Skeletal muscle satellite cell (primary cell): ENCODE data around the gene ALDH3A2.

Experiments
- H3K27me3 ChIP-seq: 2 replicates; pipeline ENCODE4 v1.7.0; 2013; ENCODE audit warnings: low read length; ENCODE audit not compliant: control insufficient read depth, insufficient read depth
- H3K36me3 ChIP-seq: 2 replicates; pipeline ENCODE4 v1.7.0; 2013; ENCODE audit warnings: mild to moderate bottlenecking, control low read depth, low read length; ENCODE audit not compliant: insufficient read depth
- H3K4me1 ChIP-seq: 2 replicates; pipeline ENCODE4 v1.7.0; 2013; ENCODE audit warnings: low read length; ENCODE audit not compliant: control insufficient read depth, insufficient read depth
- H3K4me2 ChIP-seq: 2 replicates; pipeline ENCODE4 v1.7.0; 2013; ENCODE audit warnings: mild to moderate bottlenecking, low read length
- H3K4me3 ChIP-seq: 2 replicates; pipeline ENCODE4 v1.7.0; 2013; ENCODE audit warnings: low read length
- H3K9ac ChIP-seq: 2 replicates; pipeline ENCODE4 v1.7.0; 2013; ENCODE audit warnings: mild to moderate bottlenecking, low read depth, low read length, moderate library complexity
- H3K9me3 ChIP-seq: replicated peaks from 2 replicates; pipeline ENCODE4 v1.7.0; 2013; ENCODE audit warnings: mild to moderate bottlenecking, control low read depth, low read length

Gene ALDH3A2

GRCh38 chr17:19631905-19632304 lies 16.6 kb upstream of the ALDH3A2 start:
- no peaks in the 10 kb centered on the region for H3K27me3 ChIP-seq
- no peaks in the 10 kb centered on the region for H3K36me3 ChIP-seq
- no peak overlapping the region for H3K4me2 ChIP-seq
- H3K4me1 ChIP-seq: peaks cover 21% of the 10 kb centered on the region
- H3K9me3 ChIP-seq: no peaks in the 10 kb centered on the region
- no peak overlapping the region for H3K4me3 ChIP-seq
- no peak overlapping the region for H3K9ac ChIP-seq

GRCh38 chr17:19641687-19642372 lies 6.7 kb upstream of the ALDH3A2 start:
- H3K27me3 ChIP-seq: peaks cover 19% of the 10 kb centered on the region
- H3K9ac ChIP-seq: no peak overlapping the region
- no peak overlapping the region for H3K4me3 ChIP-seq
- H3K36me3 ChIP-seq: no peaks in the 10 kb centered on the region
- H3K9me3 ChIP-seq: no peaks in the 10 kb centered on the region
- H3K4me1 ChIP-seq: peaks cover 10% of the 10 kb centered on the region
- H3K4me2 ChIP-seq: no peak overlapping the region

GRCh38 chr17:19642373-19642893 lies 6.1 kb upstream of the ALDH3A2 start:
- no peak overlapping the region for H3K4me2 ChIP-seq
- H3K4me3 ChIP-seq: no peak overlapping the region
- peaks cover 16% of the 10 kb centered on the region for H3K4me1 ChIP-seq
- H3K27me3 ChIP-seq: peaks cover 19% of the 10 kb centered on the region
- no peak overlapping the region for H3K9ac ChIP-seq
- H3K9me3 ChIP-seq: no peaks in the 10 kb centered on the region
- H3K36me3 ChIP-seq: no peaks in the 10 kb centered on the region

GRCh38 chr17:19644493-19645210 lies 3.9 kb upstream of the ALDH3A2 start:
- Histone ChIP-seq H3K4me1 (peaks cover 17% of the 10 kb centered on the region), H3K9me3 (no peaks in the 10 kb centered on the region), H3K36me3 (no peaks in the 10 kb centered on the region), H3K9ac (no peak overlapping the region), H3K27me3 (peaks cover 15% of the 10 kb centered on the region), H3K4me3 (no peak overlapping the region), H3K4me2 (no peak overlapping the region)

GRCh38 chr17:19645734-19646201 lies 2.8 kb upstream of the ALDH3A2 start:
- H3K4me2 ChIP-seq: no peak overlapping the region
- no peak overlapping the region for H3K9ac ChIP-seq
- peaks cover 14% of the 10 kb centered on the region for H3K27me3 ChIP-seq
- H3K4me3 ChIP-seq: no peak overlapping the region
- no peaks in the 10 kb centered on the region for H3K36me3 ChIP-seq
- no peaks in the 10 kb centered on the region for H3K9me3 ChIP-seq
- peaks cover 17% of the 10 kb centered on the region for H3K4me1 ChIP-seq

GRCh38 chr17:19646788-19647696 lies 1.5 kb upstream of the ALDH3A2 start:
- Histone ChIP-seq H3K27me3 (peaks cover 11% of the 10 kb centered on the region), H3K4me3 (peak overlapping the region; percentile 92), H3K4me2 (peak overlapping the region; percentile 89), H3K9me3 (no peaks in the 10 kb centered on the region), H3K36me3 (peaks cover 4% of the 10 kb centered on the region), H3K9ac (peak overlapping the region; percentile 81), H3K4me1 (peaks cover 29% of the 10 kb centered on the region)

- H3K4me3 ChIP-seq: peak overlapping the region; percentile 92
- H3K9me3 ChIP-seq: no peaks in the 10 kb centered on the region
- H3K4me2 ChIP-seq: peak overlapping the region; percentile 89
- peaks cover 4% of the 10 kb centered on the region for H3K36me3 ChIP-seq
- peak overlapping the region; percentile 81 for H3K9ac ChIP-seq
- peaks cover 37% of the 10 kb centered on the region for H3K4me1 ChIP-seq
- H3K27me3 ChIP-seq: peaks cover 5% of the 10 kb centered on the region
These were observed 665 bp upstream of the ALDH3A2 start for GRCh38 chr17:19647697-19648474.

GRCh38 chr17:19649274-19649541 lies 657 bp downstream of the ALDH3A2 start:
- Histone ChIP-seq H3K4me3 (peak overlapping the region; percentile 92), H3K4me1 (peaks cover 40% of the 10 kb centered on the region), H3K36me3 (peaks cover 4% of the 10 kb centered on the region), H3K9ac (peak overlapping the region; percentile 81), H3K27me3 (no peaks in the 10 kb centered on the region), H3K9me3 (no peaks in the 10 kb centered on the region), H3K4me2 (peak overlapping the region; percentile 89)

- Histone ChIP-seq H3K4me1 (peaks cover 40% of the 10 kb centered on the region), H3K9me3 (no peaks in the 10 kb centered on the region), H3K27me3 (no peaks in the 10 kb centered on the region), H3K4me3 (peak overlapping the region; percentile 92), H3K4me2 (peak overlapping the region; percentile 89), H3K9ac (peak overlapping the region; percentile 25), H3K36me3 (peaks cover 16% of the 10 kb centered on the region)
These were observed 2.3 kb downstream of the ALDH3A2 start for GRCh38 chr17:19650826-19651225.

GRCh38 chr17:19651451-19652238 lies 3.1 kb downstream of the ALDH3A2 start:
- Histone ChIP-seq H3K4me2 (peak overlapping the region; percentile 89), H3K27me3 (no peaks in the 10 kb centered on the region), H3K36me3 (peaks cover 25% of the 10 kb centered on the region), H3K9me3 (no peaks in the 10 kb centered on the region), H3K4me3 (peak overlapping the region; percentile 20), H3K4me1 (peaks cover 38% of the 10 kb centered on the region), H3K9ac (no peak overlapping the region)
